Neural cell (in vitro differentiated cells): ENCODE measurements around the gene MRPL50. TPM values are rescaled to one million over a fixed set of nuclear protein-coding genes. Genes with fewer than 3 reads are reported as not detected.

Experiments
- H2AFZ ChIP-seq: fragments of 200-600, 300-800 bp; sonication (generic), shearing (Covaris generic); 2 replicates; pipeline ENCODE4 v1.6.0; 2014; ENCODE audit warnings: low read depth, mild to moderate bottlenecking, antibody characterized with exemption, low read length, moderate library complexity
- H3F3A ChIP-seq: fragments of 200-600 bp; shearing (Covaris generic); 2 replicates; pipeline ENCODE4 v1.6.1; 2016; ENCODE audit warnings: mild to moderate bottlenecking, moderate library complexity, mixed read lengths, antibody characterized with exemption, low read length; ENCODE audit not compliant: insufficient read depth, poor library complexity, severe bottlenecking
- H3K27ac ChIP-seq: fragments of 200-600, 300-800 bp; sonication (generic), shearing (Covaris generic); 2 replicates; pipeline ENCODE4 v1.5.1; 2014; ENCODE audit warnings: mild to moderate bottlenecking, low read length, moderate library complexity
- H3K27me3 ChIP-seq: fragments of 300-800, 200-600 bp; sonication (generic), shearing (Covaris generic); 2 replicates; pipeline ENCODE4 v1.6.0; 2014; ENCODE audit warnings: mild to moderate bottlenecking, low read depth, low read length, moderate library complexity; ENCODE audit not compliant: insufficient read depth
- H3K36me3 ChIP-seq: fragments of 300-800, 200-600 bp; sonication (generic), shearing (Covaris generic); 2 replicates; pipeline ENCODE4 v1.5.1; 2014; ENCODE audit warnings: mild to moderate bottlenecking, antibody characterized with exemption, low read length, moderate library complexity; ENCODE audit not compliant: insufficient read depth
- H3K4me2 ChIP-seq: fragments of 300-800, 200-600 bp; sonication (generic), shearing (Covaris generic); 2 replicates; pipeline ENCODE4 v1.6.0; 2014; ENCODE audit warnings: mild to moderate bottlenecking, low read length
- H3K4me3 ChIP-seq: fragments of 300-800, 200-600 bp; sonication (generic), shearing (Covaris generic); 2 replicates; pipeline ENCODE4 v1.5.1; 2014; ENCODE audit warnings: mild to moderate bottlenecking, low read length, moderate library complexity
- H3K79me2 ChIP-seq: fragments of 200-600 bp; shearing (Covaris generic); replicated peaks from 2 replicates; pipeline ENCODE4 v1.6.0; 2014; ENCODE audit warnings: mild to moderate bottlenecking, low read length, moderate library complexity; ENCODE audit not compliant: insufficient read depth
- H3K9ac ChIP-seq: fragments of 300-800, 200-600 bp; sonication (generic), shearing (Covaris generic); 2 replicates; pipeline ENCODE4 v1.6.1; 2016; ENCODE audit warnings: mild to moderate bottlenecking, low read length, mixed read lengths
- H3K9me2 ChIP-seq: fragments of 200-600 bp; shearing (Covaris generic); 2 replicates; pipeline ENCODE4 v1.6.1; 2016; ENCODE audit warnings: mild to moderate bottlenecking, low read length, mixed read lengths; ENCODE audit not compliant: insufficient read depth
- H3K9me3 ChIP-seq: fragments of 200-600, 300-800 bp; sonication (generic), shearing (Covaris generic); 2 replicates; pipeline ENCODE4 v1.6.1; 2016; ENCODE audit warnings: mild to moderate bottlenecking, mixed run types, low read length, moderate library complexity, mixed read lengths
- H4K20me1 ChIP-seq: fragments of 200-600 bp; shearing (Covaris generic); 2 replicates; pipeline ENCODE4 v1.6.1; 2016; ENCODE audit warnings: mild to moderate bottlenecking, mixed run types; ENCODE audit not compliant: insufficient read depth
- CTCF ChIP-seq: fragments of 450-650 bp; IDR thresholded peaks from 2 replicates; pipeline ENCODE4 v1.5.1; 2014; ENCODE audit warnings: antibody characterized with exemption, mild to moderate bottlenecking, moderate library complexity; ENCODE audit not compliant: poor library complexity, severe bottlenecking
- EP300 ChIP-seq: fragments of 450-650 bp; conservative IDR thresholded peaks from 2 replicates; pipeline ENCODE4 v1.6.1; 2014; ENCODE audit warnings: antibody characterized with exemption, mild to moderate bottlenecking, moderate library complexity; ENCODE audit not compliant: poor library complexity, severe bottlenecking
- EZH2 ChIP-seq: fragments of 200-600, 300-800 bp; shearing (Covaris generic), sonication (generic); IDR thresholded peaks from 2 replicates; pipeline ENCODE4 v1.6.1; 2014; ENCODE audit warnings: antibody characterized with exemption, low read length, borderline replicate concordance, mild to moderate bottlenecking; ENCODE audit not compliant: insufficient read depth, poor library complexity, severe bottlenecking
- MXI1 ChIP-seq: fragments of 450-650 bp; conservative IDR thresholded peaks from 2 replicates; pipeline ENCODE4 v1.6.1; 2014; ENCODE audit warnings: antibody characterized with exemption, mild to moderate bottlenecking; ENCODE audit not compliant: poor library complexity, severe bottlenecking
- POLR2AphosphoS5 ChIP-seq: IDR thresholded peaks from 2 replicates; pipeline ENCODE4 v1.6.1; 2012
- RAD21 ChIP-seq: fragments of 450-650 bp; conservative IDR thresholded peaks from 2 replicates; pipeline ENCODE4 v1.6.1; 2014; ENCODE audit warnings: antibody characterized with exemption, mild to moderate bottlenecking, moderate library complexity
- REST ChIP-seq: IDR thresholded peaks from 2 replicates; pipeline ENCODE4 v1.6.1; 2012; ENCODE audit warnings: borderline replicate concordance
- SMC3 ChIP-seq: fragments of 450-650 bp; conservative IDR thresholded peaks from 2 replicates; pipeline ENCODE4 v1.6.1; 2014; ENCODE audit warnings: antibody characterized with exemption, mild to moderate bottlenecking, moderate library complexity; ENCODE audit not compliant: poor library complexity
- TAF1 ChIP-seq: IDR thresholded peaks from 2 replicates; pipeline ENCODE4 v1.6.1; 2012; ENCODE audit warnings: low read depth
- polyA plus RNA-seq: library from polyadenylated mRNA; depleted of rRNA; stranded (reverse); fragments of >200 nt; gene quantifications from 2 replicates; pipeline ENCODE4 v1.2.3, GENCODE V29; 2014

The MRPL50 gene
- polyA plus RNA-seq, 1 donor from 2014 or later: 35.2 TPM

GRCh38 chr9:101442318-101442717 is 43.9 kb upstream of the MRPL50 start:
- TF ChIP-seq RAD21 (no peak), TAF1 (no peak), SMC3 (no peak), EP300 (no peak), CTCF (no peak), MXI1 (no peak), REST (no peak), EZH2 (no peak), POLR2AphosphoS5 (no peak)
- Histone ChIP-seq H3K4me3 (no peak overlapping the region), H3K36me3 (no peaks in the 10 kb centered on the region), H3K27ac (no peak overlapping the region), H3K9me3 (no peaks in the 10 kb centered on the region), H3K9me2 (no peaks in the 10 kb centered on the region), H3K27me3 (no peaks in the 10 kb centered on the region), H3K9ac (no peak overlapping the region), H3K4me2 (no peak overlapping the region), H2AFZ (no peak overlapping the region), H3F3A (no peaks in the 10 kb centered on the region), H3K79me2 (no peaks in the 10 kb centered on the region), H4K20me1 (no peaks in the 10 kb centered on the region)

DNA sequence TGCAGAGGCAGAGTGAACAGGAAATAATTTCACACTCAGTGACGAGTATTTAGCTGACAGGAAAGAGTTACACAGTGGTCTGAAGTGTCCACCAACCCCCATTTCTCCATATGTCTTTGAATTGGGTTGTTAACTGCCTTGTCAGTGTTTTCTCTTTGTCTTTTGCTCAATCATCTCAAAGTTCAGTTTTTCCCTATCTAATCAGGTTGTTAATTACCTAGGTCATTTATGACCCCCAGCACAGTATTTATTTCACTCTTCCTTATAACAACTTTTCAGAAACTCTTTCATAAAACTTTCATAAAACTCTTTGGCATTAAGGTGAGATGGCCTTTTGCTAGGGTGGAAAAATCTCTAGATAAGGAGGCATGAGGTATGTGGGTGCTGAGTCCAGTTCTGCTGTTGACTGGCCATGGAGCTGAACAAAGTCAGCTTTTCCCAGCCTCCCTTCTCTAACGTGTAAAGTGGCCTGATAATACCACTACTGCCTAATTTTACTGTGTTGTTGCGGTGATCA is 42.4 kb upstream of the MRPL50 start:
- Histone ChIP-seq H2AFZ (no peak overlapping the region), H3K79me2 (no peaks in the 10 kb centered on the region), H3K27me3 (no peaks in the 10 kb centered on the region), H3K36me3 (no peaks in the 10 kb centered on the region), H3K4me2 (no peak overlapping the region), H3K9ac (no peak overlapping the region), H3K9me3 (no peaks in the 10 kb centered on the region), H3K4me3 (no peak overlapping the region), H3K9me2 (no peaks in the 10 kb centered on the region), H3K27ac (no peak overlapping the region), H3F3A (no peaks in the 10 kb centered on the region), H4K20me1 (no peaks in the 10 kb centered on the region)
- TF ChIP-seq MXI1: no peak

GRCh38 chr9:101438523-101438922 is 40.1 kb upstream of the MRPL50 start:
- H3K9ac ChIP-seq: no peak overlapping the region
- H3K27me3 ChIP-seq: no peaks in the 10 kb centered on the region
- no peaks in the 10 kb centered on the region for H4K20me1 ChIP-seq
- no peak overlapping the region for H3K4me2 ChIP-seq
- H3K36me3 ChIP-seq: no peaks in the 10 kb centered on the region
- no peaks in the 10 kb centered on the region for H3K9me2 ChIP-seq
- TF ChIP-seq SMC3 (no peak), POLR2AphosphoS5 (no peak), REST (no peak), MXI1 (no peak), EP300 (no peak), RAD21 (no peak), EZH2 (no peak), TAF1 (no peak), CTCF (no peak)
- H2AFZ ChIP-seq: no peak overlapping the region
- H3F3A ChIP-seq: no peaks in the 10 kb centered on the region
- H3K79me2 ChIP-seq: no peaks in the 10 kb centered on the region
- no peak overlapping the region for H3K27ac ChIP-seq
- no peak overlapping the region for H3K4me3 ChIP-seq
- no peaks in the 10 kb centered on the region for H3K9me3 ChIP-seq
